NT2/D1 (cell line): ENCODE data around the gene OTUB2.

Experiments used
- YY1 ChIP-seq: IDR thresholded peaks from 2 replicates; pipeline ENCODE4 v1.6.1; 2011; ENCODE audit not compliant: insufficient read length, insufficient read depth
- ZNF274 ChIP-seq: IDR thresholded peaks from 2 replicates; pipeline ENCODE4 v1.6.1; 2011; ENCODE audit warnings: mild to moderate bottlenecking, low read depth, low read length

GRCh38 chr14:94026173-94026888, at the start of gene OTUB2:
- TF ChIP-seq YY1 (no peak), ZNF274 (no peak)
